Measurements from ENCODE around the gene SLC38A1. TPM values are rescaled to one million over a fixed set of nuclear protein-coding genes. Genes with fewer than 3 reads are reported as not detected.

Gene SLC38A1
- total and polyA plus RNA-seq, 4 donors = 13.7 to 60.3 (median 26.4) TPM

DNA sequence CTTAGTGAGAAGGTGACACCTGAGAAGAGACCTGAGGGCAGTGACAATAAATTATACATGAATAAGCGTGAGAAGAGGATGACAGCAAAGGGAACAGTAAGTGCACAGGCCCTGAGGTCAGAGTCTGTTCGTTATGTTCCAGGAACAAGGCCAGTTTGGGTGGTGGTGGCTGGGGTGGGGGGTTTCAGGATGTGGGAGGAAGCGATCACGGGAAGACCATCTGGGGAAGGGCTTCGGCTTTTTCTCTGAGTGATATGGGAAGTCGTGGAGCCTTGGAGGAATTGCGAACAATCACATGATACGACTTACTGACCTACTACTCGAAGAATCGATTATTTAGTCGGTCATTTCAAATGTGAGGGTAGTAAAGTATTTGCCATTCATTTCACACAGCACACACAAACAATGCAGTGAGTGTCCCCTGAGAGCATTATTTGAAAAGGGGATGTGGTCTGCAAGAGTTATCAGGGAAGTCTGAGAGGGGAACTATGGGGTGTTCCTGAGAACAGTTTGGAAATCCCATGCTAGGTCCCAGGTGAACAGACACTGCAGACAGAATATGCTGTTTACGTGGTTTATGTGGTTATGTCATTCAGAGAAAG, 94.7 kb downstream of the SLC38A1 start:
- DNase-seq (no peak), ATAC-seq (ENCODE audit: insufficient read depth, low FRiP score) (no peak)
- 39 to 61% methylated on average over 12 of the region's 12 CpGs for WGBS, 2 donors
- Histone ChIP-seq H3K27me3 (ENCODE audit: control insufficient read depth in 3 of 3, insufficient read depth in 3 of 3, low read length in 2 of 3) (peaks cover 0 to 2% (median 0%) of the 10 kb centered on the region in 3 donors), H3K36me3 (ENCODE audit: control insufficient read depth in 4 of 4, insufficient read depth in 4 of 4, low read length in 4 of 4) (no peaks in the 10 kb centered on the region), H3K9ac (ENCODE audit: insufficient read depth in 1 of 2, low read length in 2 of 2) (no peak overlapping the region), H3K27ac (ENCODE audit: low read depth in 1 of 2, low read length in 1 of 2) (no peak overlapping the region), H3K4me3 (no peak overlapping the region), H3K4me1 (ENCODE audit: control insufficient read depth in 5 of 5, insufficient read depth in 5 of 5, low read length in 5 of 5) (peaks cover 0 to 2% (median 0%) of the 10 kb centered on the region in 5 donors), H3K9me3 (ENCODE audit: control insufficient read depth in 4 of 4, insufficient read depth in 3 of 4, low read length in 3 of 4) (no peaks in the 10 kb centered on the region)
- TF ChIP-seq, protein P1, sequence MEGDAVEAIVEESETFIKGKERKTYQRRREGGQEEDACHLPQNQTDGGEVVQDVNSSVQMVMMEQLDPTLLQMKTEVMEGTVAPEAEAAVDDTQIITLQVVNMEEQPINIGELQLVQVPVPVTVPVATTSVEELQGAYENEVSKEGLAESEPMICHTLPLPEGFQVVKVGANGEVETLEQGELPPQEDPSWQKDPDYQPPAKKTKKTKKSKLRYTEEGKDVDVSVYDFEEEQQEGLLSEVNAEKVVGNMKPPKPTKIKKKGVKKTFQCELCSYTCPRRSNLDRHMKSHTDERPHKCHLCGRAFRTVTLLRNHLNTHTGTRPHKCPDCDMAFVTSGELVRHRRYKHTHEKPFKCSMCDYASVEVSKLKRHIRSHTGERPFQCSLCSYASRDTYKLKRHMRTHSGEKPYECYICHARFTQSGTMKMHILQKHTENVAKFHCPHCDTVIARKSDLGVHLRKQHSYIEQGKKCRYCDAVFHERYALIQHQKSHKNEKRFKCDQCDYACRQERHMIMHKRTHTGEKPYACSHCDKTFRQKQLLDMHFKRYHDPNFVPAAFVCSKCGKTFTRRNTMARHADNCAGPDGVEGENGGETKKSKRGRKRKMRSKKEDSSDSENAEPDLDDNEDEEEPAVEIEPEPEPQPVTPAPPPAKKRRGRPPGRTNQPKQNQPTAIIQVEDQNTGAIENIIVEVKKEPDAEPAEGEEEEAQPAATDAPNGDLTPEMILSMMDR (IDR thresholded peaks at IDR 0.05; ENCODE audit: control extremely low read depth, extremely low read depth) = no peak

DNA sequence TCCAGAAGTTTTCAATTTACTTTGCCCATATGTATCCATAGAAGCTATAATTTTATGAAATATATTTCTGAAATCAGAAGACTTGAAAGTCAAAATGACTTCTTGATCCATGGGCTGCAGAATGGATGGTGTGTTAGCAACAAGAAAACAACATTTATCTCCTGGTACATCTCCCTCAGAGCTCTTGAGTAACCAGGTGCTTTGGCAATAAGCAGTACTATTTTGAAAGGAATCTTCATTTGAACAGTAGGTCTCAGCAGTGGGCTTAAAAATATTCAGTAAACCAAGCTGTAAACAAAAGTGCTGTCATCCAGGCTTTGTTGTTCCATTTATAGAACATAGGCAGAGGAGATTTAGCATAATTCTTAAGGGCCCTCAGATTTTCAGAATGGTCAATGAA, 100.4 kb downstream of the SLC38A1 start:
- Histone ChIP-seq H3K4me1 (ENCODE audit: control insufficient read depth in 5 of 5, insufficient read depth in 5 of 5, low read length in 5 of 5) (peaks cover 0 to 2% (median 0%) of the 10 kb centered on the region in 5 donors), H3K9me3 (ENCODE audit: control insufficient read depth in 4 of 4, insufficient read depth in 3 of 4, low read length in 3 of 4) (no peaks in the 10 kb centered on the region), H3K36me3 (ENCODE audit: control insufficient read depth in 4 of 4, insufficient read depth in 4 of 4, low read length in 4 of 4) (no peaks in the 10 kb centered on the region), H3K4me3 (no peak overlapping the region), H3K27ac (ENCODE audit: low read depth in 1 of 2, low read length in 1 of 2) (no peak overlapping the region), H3K27me3 (ENCODE audit: control insufficient read depth in 3 of 3, insufficient read depth in 3 of 3, low read length in 2 of 3) (no peaks in the 10 kb centered on the region), H3K9ac (ENCODE audit: insufficient read depth in 1 of 2, low read length in 2 of 2) (no peak overlapping the region)
- DNase-seq (no peak), ATAC-seq (ENCODE audit: insufficient read depth, low FRiP score) (no peak)
- TF ChIP-seq, protein P1 (IDR thresholded peaks at IDR 0.05; ENCODE audit: control extremely low read depth, extremely low read depth) = no peak

DNA sequence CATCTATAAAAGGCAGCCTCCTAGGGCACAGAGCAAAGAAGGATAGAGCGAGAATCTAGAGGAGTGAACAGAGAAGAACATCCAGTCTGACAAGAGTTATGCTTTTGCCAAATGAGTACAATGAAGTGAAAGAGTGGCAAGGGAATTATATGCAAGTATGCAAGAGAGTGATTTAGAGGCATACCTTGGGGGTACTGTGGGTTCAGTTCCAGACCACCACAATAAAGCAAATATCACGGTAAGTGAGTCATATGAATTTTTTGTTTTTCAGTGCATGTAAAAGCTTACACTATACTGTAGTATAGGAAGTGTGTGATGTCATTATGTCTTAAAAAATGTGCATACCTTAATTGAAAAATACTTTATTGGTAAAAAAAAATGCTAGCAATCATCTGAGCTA, 101.4 kb downstream of the SLC38A1 start:
- Histone ChIP-seq H3K9me3 (ENCODE audit: control insufficient read depth in 4 of 4, insufficient read depth in 3 of 4, low read length in 3 of 4) (no peaks in the 10 kb centered on the region), H3K27ac (ENCODE audit: low read depth in 1 of 2, low read length in 1 of 2) (no peak overlapping the region), H3K4me1 (ENCODE audit: control insufficient read depth in 5 of 5, insufficient read depth in 5 of 5, low read length in 5 of 5) (peaks cover 0 to 2% (median 0%) of the 10 kb centered on the region in 5 donors), H3K9ac (ENCODE audit: insufficient read depth in 1 of 2, low read length in 2 of 2) (no peak overlapping the region), H3K36me3 (ENCODE audit: control insufficient read depth in 4 of 4, insufficient read depth in 4 of 4, low read length in 4 of 4) (no peaks in the 10 kb centered on the region), H3K4me3 (no peak overlapping the region), H3K27me3 (ENCODE audit: control insufficient read depth in 3 of 3, insufficient read depth in 3 of 3, low read length in 2 of 3) (no peaks in the 10 kb centered on the region)
- WGBS, 2 donors = 95 to 96% methylated on average over 2 of the region's 2 CpGs
- TF ChIP-seq, protein P1 (IDR thresholded peaks at IDR 0.05; ENCODE audit: control extremely low read depth, extremely low read depth) = no peak
- ATAC-seq (ENCODE audit: insufficient read depth, low FRiP score) (no peak), DNase-seq (no peak)

DNA sequence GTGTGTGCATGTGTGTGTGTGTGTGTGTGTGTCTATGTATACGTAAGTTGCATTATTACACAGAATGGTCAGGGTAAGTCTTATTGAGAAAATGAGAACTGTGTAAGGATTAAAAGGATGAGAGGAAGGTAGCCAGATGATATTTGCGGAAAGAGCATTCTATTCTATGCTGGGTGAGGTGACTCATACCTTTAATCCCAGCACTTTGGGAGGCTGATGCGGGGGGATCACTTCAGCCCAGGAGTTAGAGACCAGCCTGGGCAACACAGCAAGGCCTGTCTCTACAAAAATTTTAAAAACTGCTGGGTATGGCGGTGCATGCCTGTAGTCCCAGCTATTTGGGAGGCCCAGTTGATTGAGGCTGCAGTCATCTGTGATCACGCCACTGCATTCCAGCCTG, 103.7 kb downstream of the SLC38A1 start:
- ATAC-seq (ENCODE audit: insufficient read depth, low FRiP score) (no peak), DNase-seq (no peak)
- no peaks in the 10 kb centered on the region for H3K36me3 ChIP-seq (ENCODE audit: control insufficient read depth in 4 of 4, insufficient read depth in 4 of 4, low read length in 4 of 4)
- no peak overlapping the region for H3K4me3 ChIP-seq
- no peaks in the 10 kb centered on the region for H3K27me3 ChIP-seq (ENCODE audit: control insufficient read depth in 3 of 3, insufficient read depth in 3 of 3, low read length in 2 of 3)
- H3K9ac ChIP-seq (ENCODE audit: insufficient read depth in 1 of 2, low read length in 2 of 2) = no peak overlapping the region
- H3K27ac ChIP-seq (ENCODE audit: low read depth in 1 of 2, low read length in 1 of 2) = no peak overlapping the region
- H3K4me1 ChIP-seq (ENCODE audit: control insufficient read depth in 5 of 5, insufficient read depth in 5 of 5, low read length in 5 of 5) = peaks cover 0 to 8% (median 3%) of the 10 kb centered on the region in 5 donors
- no peaks in the 10 kb centered on the region for H3K9me3 ChIP-seq (ENCODE audit: control insufficient read depth in 4 of 4, insufficient read depth in 3 of 4, low read length in 3 of 4)
- WGBS, 2 donors = 95 to 96% methylated on average over 5 of the region's 5 CpGs
- TF ChIP-seq, protein P1 (IDR thresholded peaks at IDR 0.05; ENCODE audit: control extremely low read depth, extremely low read depth) = no peak
